ENCODE results near the gene FXYD3. TPM values are rescaled to one million over a fixed set of nuclear protein-coding genes. Genes with fewer than 3 reads are reported as not detected.

Gene FXYD3
- total and polyA plus RNA-seq, 2 experiments from 2014 or later: 0.81 TPM; not detected in 1

- TF ChIP-seq ZNF462 (CRISPR knock-in tag; IDR thresholded peaks at IDR 0.05): no peak
These were observed 7.3 kb downstream of the FXYD3 start (continued) for GRCh38 chr19:35122687-35123551.

GRCh38 chr19:35123573-35123972, 8.0 kb downstream of the FXYD3 start:
- H3K4me1 Mint-ChIP-seq: peaks cover 26% of the 10 kb centered on the region; the same call in 2 of the 3 replicates
- TF ChIP-seq ZNF462 (CRISPR knock-in tag; IDR thresholded peaks at IDR 0.05) (no peak), ZNF114 (CRISPR knock-in tag; IDR thresholded peaks at IDR 0.05) (no peak), REST (IDR thresholded peaks at IDR 0.05; ENCODE audit: unreplicated experiment) (no peak), JUNB (IDR thresholded peaks at IDR 0.05; ENCODE audit: unreplicated experiment) (no peak)

More at GRCh38 chr19:35123573-35123972, 8.0 kb downstream of the FXYD3 start:
- Histone ChIP-seq H3K79me2 (replicated peaks; ENCODE audit: insufficient read depth) (no peaks in the 10 kb centered on the region), H3K27me3 (ENCODE audit: insufficient read depth) (no peaks in the 10 kb centered on the region), H3K4me2 (0 out of 2 replicates have a peak overlapping the region, but pooled peaks have one; percentile 67), H3K9me2 (ENCODE audit: insufficient read depth) (no peaks in the 10 kb centered on the region), H4K20me1 (replicated peaks; ENCODE audit: insufficient read depth) (no peaks in the 10 kb centered on the region), H3K27ac (ENCODE audit: low read depth) (no peak overlapping the region), H3F3A (replicated peaks; ENCODE audit: low read depth) (no peaks in the 10 kb centered on the region), H3K4me1 (ENCODE audit: insufficient read depth) (peaks cover 14% of the 10 kb centered on the region), H3K36me3 (ENCODE audit: insufficient read depth) (no peaks in the 10 kb centered on the region), H2AFZ (peak overlapping the region; percentile 81; the same call in 1 of the 2 replicates), H3K4me3 (no peak overlapping the region)
- H3K27me3 Mint-ChIP-seq (ENCODE audit: insufficient read depth, low read depth, poor library complexity): peaks cover 10% of the 10 kb centered on the region
- H3K4me3 Mint-ChIP-seq: no peak overlapping the region
- ATAC-seq (no peak), DNase-seq (ENCODE audit: low spot score) (no peak)
- H3K9me3 Mint-ChIP-seq: no peaks in the 10 kb centered on the region
- no peaks in the 10 kb centered on the region for H3K36me3 Mint-ChIP-seq (ENCODE audit: low read depth)
- no peak overlapping the region for H3K27ac Mint-ChIP-seq

Data from GM23338 (cell line).